Measurements from ENCODE around the gene CARNS1. TPM values are rescaled to one million over a fixed set of nuclear protein-coding genes. Genes with fewer than 3 reads are reported as not detected.
A peak's percentile ranks its signal among the peaks of the same experiment; 100 is the strongest.

Gene CARNS1
- total and polyA plus RNA-seq, 2 of the 13 experiments (the other 11 are each of a cell fraction or from before 2014, with no cell fraction given): not detected

DNA sequence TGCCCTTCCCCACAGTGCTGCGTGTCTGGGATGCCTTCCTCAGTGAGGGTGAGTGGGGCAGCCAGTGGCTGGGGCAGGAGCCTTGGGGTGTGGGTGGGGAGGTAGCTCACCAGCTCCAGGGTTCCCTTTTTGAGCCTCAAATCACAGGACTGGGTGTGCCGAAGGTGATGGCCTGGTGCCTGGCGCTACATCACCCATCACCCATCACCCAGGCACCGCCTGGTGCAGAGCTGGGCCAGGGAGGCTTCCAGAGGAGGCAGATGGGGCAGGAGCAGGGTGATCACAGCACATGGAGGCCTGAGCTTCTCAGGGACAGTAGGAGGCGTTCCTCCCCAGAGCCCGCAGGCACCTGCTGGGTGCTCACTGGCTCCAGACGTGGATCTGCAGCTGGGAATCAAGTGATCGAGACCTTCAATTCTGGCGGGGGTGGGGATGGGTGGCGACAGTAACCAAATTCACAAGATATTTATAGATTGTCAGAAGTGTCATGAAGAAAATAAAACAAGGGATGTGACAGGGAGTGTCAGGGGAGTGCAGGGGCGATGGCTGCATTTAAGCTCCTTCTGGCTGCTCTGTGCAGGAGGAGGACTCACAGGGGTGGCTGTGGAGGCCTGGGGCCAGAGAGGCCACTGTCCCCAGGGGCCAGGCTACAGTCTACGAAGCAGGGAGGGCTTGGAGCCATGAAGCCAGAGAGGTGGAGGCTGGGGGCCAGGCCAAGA lies 8.3 kb upstream of the CARNS1 start:
- H3K4me3 ChIP-seq (replicated peaks in 1 of 3; ENCODE audit: insufficient read depth in 1 of 3, low read depth in 2 of 3, low read length in 3 of 3): no peak overlapping the region
- no peak overlapping the region for H3K27ac ChIP-seq (ENCODE audit: extremely low read length, insufficient read depth, low read length)
- no peak overlapping the region for H2AFZ ChIP-seq (ENCODE audit: low read length)
- H3K36me3 ChIP-seq (replicated peaks in 1 of 2; ENCODE audit: control insufficient read depth in 1 of 2, insufficient read depth in 2 of 2, low read length in 2 of 2): no peaks in the 10 kb centered on the region
- BruUV-seq (replicated peaks): no TSS peak
- DNase-seq (ENCODE audit: low spot score) (no peak), ATAC-seq (peak; percentile 51), FAIRE-seq (no peak)
- H3K27me3 ChIP-seq (ENCODE audit: control insufficient read depth in 1 of 2, insufficient read depth in 2 of 2, low read length in 2 of 2): peaks cover 2 to 20% of the 10 kb centered on the region in 2 experiments; a peak in 3 of 5 replicates
- WGBS (ENCODE audit: low lambda C conversion rate): 8% methylated on average over 9 of the region's 12 CpGs
- H3K9me3 ChIP-seq (ENCODE audit: low read length): no peaks in the 10 kb centered on the region
- intact Hi-C loops (cut with micrococcal nuclease; ENCODE audit: unreplicated experiment): no loop called here
- no peak overlapping the region for H3K9ac ChIP-seq (ENCODE audit: insufficient read depth, low read depth, low read length)
- ChIA-PET CTCF (ENCODE audit: low intra/inter-chr PET ratio, low total read pairs) (no interaction called here), POLR2A (interaction anchor here (0.6 to 2.2 kb wide), 3 partner anchors 13 to 61 kb away, joined by 3 to 8 read pairs (median 6); no protein-coding TSS in a partner anchor)
- no peaks in the 10 kb centered on the region for H4K20me1 ChIP-seq (ENCODE audit: insufficient read depth, low read length)
- in situ Hi-C loops (cut with HindIII; ENCODE audit: extremely low pct_ligation_motif_present, low pct_unique_long_range_greater_than_20kb): no loop called here
- H3K79me2 ChIP-seq (ENCODE audit: insufficient read depth, low read length): no peaks in the 10 kb centered on the region
- peaks cover 72% of the 10 kb centered on the region for H3K4me1 ChIP-seq (ENCODE audit: insufficient read depth, low read length)
- H3K4me2 ChIP-seq (ENCODE audit: low read depth, low read length): no peak overlapping the region
- no peak for TF ChIP-seq TGIF2 (CRISPR knock-in tag; IDR thresholded peaks at IDR 0.05)
- TF ChIP-seq GABPA (IDR thresholded peaks at IDR 0.05; ENCODE audit: low read depth, low read length): no peak
- TF ChIP-seq GABPA (CRISPR knock-in tag; IDR thresholded peaks at IDR 0.05; ENCODE audit: low read depth): no peak
- no peak for TF ChIP-seq ETV6 (CRISPR knock-in tag; conservative IDR thresholded peaks at IDR 0.05)
- no peak for TF ChIP-seq ZNF510 (CRISPR knock-in tag; IDR thresholded peaks at IDR 0.05; ENCODE audit: low read depth)
- no peak for TF ChIP-seq CHCHD3 (CRISPR knock-in tag; IDR thresholded peaks at IDR 0.05)
- 0 out of 2 replicates have a peak, but pooled peaks have one; percentile 12 for TF ChIP-seq ZNF768 (CRISPR knock-in tag; IDR thresholded peaks at IDR 0.05)
- no peak for TF ChIP-seq MAZ (IDR thresholded peaks at IDR 0.05; ENCODE audit: borderline replicate concordance, low read depth, low read length)
- TF ChIP-seq MAZ (CRISPR knock-in tag; IDR thresholded peaks at IDR 0.05; ENCODE audit: low read depth): no peak
- TF ChIP-seq CC2D1A (CRISPR knock-in tag; IDR thresholded peaks at IDR 0.05): no peak
- TF ChIP-seq ELF4 (CRISPR knock-in tag; IDR thresholded peaks at IDR 0.05; ENCODE audit: borderline replicate concordance): no peak
- no peak for TF ChIP-seq ZFYVE20 (CRISPR knock-in tag; IDR thresholded peaks at IDR 0.05; ENCODE audit: borderline replicate concordance, low read depth)
- TF ChIP-seq NFKB2 (CRISPR knock-in tag; IDR thresholded peaks at IDR 0.05; ENCODE audit: borderline replicate concordance): no peak
- no peak for TF ChIP-seq PAF1 (CRISPR knock-in tag; IDR thresholded peaks at IDR 0.05)
- no peak for TF ChIP-seq MTF1 (CRISPR knock-in tag; IDR thresholded peaks at IDR 0.05)
- peak; percentile 86 for TF ChIP-seq ZNF263 (CRISPR knock-in tag; IDR thresholded peaks at IDR 0.05)
- no peak for TF ChIP-seq ZSCAN22 (CRISPR knock-in tag; IDR thresholded peaks at IDR 0.05)
- TF ChIP-seq STAG1 (CRISPR knock-in tag; IDR thresholded peaks at IDR 0.05): peak; percentile 45
- TF ChIP-seq GABPB1 (CRISPR knock-in tag; IDR thresholded peaks at IDR 0.05): peak; percentile 17; the same call in 1 of the 2 replicates
- TF ChIP-seq HNRNPL (IDR thresholded peaks at IDR 0.05; ENCODE audit: low read depth, low read length): no peak
- TF ChIP-seq ATM (IDR thresholded peaks at IDR 0.05; ENCODE audit: borderline replicate concordance): no peak
- TF ChIP-seq, protein P1, sequence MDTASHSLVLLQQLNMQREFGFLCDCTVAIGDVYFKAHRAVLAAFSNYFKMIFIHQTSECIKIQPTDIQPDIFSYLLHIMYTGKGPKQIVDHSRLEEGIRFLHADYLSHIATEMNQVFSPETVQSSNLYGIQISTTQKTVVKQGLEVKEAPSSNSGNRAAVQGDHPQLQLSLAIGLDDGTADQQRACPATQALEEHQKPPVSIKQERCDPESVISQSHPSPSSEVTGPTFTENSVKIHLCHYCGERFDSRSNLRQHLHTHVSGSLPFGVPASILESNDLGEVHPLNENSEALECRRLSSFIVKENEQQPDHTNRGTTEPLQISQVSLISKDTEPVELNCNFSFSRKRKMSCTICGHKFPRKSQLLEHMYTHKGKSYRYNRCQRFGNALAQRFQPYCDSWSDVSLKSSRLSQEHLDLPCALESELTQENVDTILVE (CRISPR knock-in tag; IDR thresholded peaks at IDR 0.05): no peak
- no peak for TF ChIP-seq PHF8 (CRISPR knock-in tag; IDR thresholded peaks at IDR 0.05)
- TF ChIP-seq, protein P2, sequence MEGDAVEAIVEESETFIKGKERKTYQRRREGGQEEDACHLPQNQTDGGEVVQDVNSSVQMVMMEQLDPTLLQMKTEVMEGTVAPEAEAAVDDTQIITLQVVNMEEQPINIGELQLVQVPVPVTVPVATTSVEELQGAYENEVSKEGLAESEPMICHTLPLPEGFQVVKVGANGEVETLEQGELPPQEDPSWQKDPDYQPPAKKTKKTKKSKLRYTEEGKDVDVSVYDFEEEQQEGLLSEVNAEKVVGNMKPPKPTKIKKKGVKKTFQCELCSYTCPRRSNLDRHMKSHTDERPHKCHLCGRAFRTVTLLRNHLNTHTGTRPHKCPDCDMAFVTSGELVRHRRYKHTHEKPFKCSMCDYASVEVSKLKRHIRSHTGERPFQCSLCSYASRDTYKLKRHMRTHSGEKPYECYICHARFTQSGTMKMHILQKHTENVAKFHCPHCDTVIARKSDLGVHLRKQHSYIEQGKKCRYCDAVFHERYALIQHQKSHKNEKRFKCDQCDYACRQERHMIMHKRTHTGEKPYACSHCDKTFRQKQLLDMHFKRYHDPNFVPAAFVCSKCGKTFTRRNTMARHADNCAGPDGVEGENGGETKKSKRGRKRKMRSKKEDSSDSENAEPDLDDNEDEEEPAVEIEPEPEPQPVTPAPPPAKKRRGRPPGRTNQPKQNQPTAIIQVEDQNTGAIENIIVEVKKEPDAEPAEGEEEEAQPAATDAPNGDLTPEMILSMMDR (CRISPR knock-in tag; IDR thresholded peaks at IDR 0.05): peak; percentile 66
